ENCODE measurements around the gene SH2D3C.

The SH2D3C gene

DNA sequence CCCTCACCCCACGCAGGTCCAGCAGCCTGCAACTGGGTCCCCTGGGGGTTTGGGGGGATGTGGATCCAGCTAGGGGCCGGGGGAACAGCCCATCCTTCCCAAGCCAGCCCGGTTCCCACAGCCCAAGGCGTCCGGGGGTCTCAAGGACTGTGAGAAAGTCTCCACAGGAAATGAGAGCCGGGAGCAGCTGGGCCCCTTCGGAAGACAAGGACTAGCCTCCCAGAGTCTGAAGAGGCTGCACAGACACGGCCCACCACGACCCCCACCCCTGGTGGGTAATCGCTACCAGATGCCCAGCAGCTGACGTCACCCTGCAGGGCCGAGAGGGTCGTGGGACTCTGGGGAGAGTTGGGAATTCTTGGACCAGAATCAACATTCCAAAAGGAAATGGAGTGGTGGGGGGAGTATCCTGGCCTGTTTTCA lies 10.5 kb downstream of the SH2D3C start:
- H3K27ac Mint-ChIP-seq: peak overlapping the region; percentile 89 to 99 (median 95)
- peaks cover 11% of the 10 kb centered on the region for H3K36me3 Mint-ChIP-seq (ENCODE audit: low read depth)
- TF ChIP-seq, protein P1, sequence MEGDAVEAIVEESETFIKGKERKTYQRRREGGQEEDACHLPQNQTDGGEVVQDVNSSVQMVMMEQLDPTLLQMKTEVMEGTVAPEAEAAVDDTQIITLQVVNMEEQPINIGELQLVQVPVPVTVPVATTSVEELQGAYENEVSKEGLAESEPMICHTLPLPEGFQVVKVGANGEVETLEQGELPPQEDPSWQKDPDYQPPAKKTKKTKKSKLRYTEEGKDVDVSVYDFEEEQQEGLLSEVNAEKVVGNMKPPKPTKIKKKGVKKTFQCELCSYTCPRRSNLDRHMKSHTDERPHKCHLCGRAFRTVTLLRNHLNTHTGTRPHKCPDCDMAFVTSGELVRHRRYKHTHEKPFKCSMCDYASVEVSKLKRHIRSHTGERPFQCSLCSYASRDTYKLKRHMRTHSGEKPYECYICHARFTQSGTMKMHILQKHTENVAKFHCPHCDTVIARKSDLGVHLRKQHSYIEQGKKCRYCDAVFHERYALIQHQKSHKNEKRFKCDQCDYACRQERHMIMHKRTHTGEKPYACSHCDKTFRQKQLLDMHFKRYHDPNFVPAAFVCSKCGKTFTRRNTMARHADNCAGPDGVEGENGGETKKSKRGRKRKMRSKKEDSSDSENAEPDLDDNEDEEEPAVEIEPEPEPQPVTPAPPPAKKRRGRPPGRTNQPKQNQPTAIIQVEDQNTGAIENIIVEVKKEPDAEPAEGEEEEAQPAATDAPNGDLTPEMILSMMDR (IDR thresholded peaks at IDR 0.05; ENCODE audit: unreplicated experiment in 3 of 3): no peak
- H3K9me3 Mint-ChIP-seq: no peaks in the 10 kb centered on the region
- H3K4me3 Mint-ChIP-seq: peak overlapping the region; percentile 31 to 67 (median 63)
- H3K27me3 Mint-ChIP-seq (ENCODE audit: low read depth): peaks cover 4% of the 10 kb centered on the region
- H3K4me1 Mint-ChIP-seq: peaks cover 41% of the 10 kb centered on the region

DNA sequence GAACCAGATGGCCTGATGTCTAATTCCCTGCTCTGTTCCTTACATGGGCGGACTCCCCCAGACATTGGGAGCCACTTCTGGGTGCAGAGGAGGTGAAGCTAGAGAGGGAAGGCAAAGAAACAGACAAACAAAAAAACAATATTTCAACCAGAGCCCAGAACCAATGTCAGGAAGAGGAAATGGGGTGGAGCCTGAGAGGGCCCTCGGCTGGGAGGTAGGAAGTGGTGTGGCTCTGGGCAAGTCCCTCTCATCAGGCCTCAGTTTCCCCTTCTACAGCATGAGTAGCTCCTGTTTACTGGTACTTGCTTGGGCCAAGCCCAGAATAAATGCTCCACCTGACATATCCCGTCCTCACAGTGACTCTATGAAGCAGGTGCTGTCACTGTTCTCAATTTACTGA lies 11.1 kb downstream of the SH2D3C start:
- peaks cover 6% of the 10 kb centered on the region for H3K27me3 Mint-ChIP-seq (ENCODE audit: low read depth)
- H3K4me3 Mint-ChIP-seq: peak overlapping the region; percentile 34 to 66 (median 35)
- H3K4me1 Mint-ChIP-seq: peaks cover 41% of the 10 kb centered on the region
- peaks cover 11% of the 10 kb centered on the region for H3K36me3 Mint-ChIP-seq (ENCODE audit: low read depth)
- peak overlapping the region; percentile 89 to 99 (median 95) for H3K27ac Mint-ChIP-seq
- H3K9me3 Mint-ChIP-seq: no peaks in the 10 kb centered on the region
- TF ChIP-seq, protein P1 (IDR thresholded peaks at IDR 0.05; ENCODE audit: unreplicated experiment in 3 of 3): no peak

DNA sequence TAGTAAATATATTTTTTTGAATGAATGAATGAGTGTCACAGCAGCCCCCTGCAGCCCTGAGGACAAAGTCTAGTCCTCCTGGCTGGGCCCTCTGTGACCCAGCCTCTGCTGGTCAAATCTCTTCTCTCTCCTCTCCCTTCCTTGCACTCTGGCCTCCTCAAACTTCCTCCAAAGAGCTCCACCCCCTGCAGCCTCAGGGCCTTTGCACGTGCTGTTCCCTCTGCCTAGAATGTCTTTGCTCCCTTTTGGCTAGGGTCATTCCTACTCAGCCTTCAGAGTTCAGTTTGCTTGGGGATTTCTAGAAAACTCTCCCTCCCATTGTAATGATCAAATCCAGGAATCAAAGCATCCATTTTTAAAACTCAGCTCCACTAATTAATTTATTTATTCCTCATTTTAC lies 13.0 kb downstream of the SH2D3C start:
- Mint-ChIP-seq H3K27me3 (ENCODE audit: low read depth) (peaks cover 12% of the 10 kb centered on the region), H3K36me3 (ENCODE audit: low read depth) (peaks cover 11% of the 10 kb centered on the region), H3K9me3 (no peaks in the 10 kb centered on the region), H3K27ac (peak overlapping the region in 2 of 3 experiments; percentile 50 to 78), H3K4me1 (peaks cover 37% of the 10 kb centered on the region), H3K4me3 (peak overlapping the region in 1 of 3 experiments; percentile 34)
- TF ChIP-seq, protein P1 (IDR thresholded peaks at IDR 0.05; ENCODE audit: unreplicated experiment in 3 of 3): no peak

DNA sequence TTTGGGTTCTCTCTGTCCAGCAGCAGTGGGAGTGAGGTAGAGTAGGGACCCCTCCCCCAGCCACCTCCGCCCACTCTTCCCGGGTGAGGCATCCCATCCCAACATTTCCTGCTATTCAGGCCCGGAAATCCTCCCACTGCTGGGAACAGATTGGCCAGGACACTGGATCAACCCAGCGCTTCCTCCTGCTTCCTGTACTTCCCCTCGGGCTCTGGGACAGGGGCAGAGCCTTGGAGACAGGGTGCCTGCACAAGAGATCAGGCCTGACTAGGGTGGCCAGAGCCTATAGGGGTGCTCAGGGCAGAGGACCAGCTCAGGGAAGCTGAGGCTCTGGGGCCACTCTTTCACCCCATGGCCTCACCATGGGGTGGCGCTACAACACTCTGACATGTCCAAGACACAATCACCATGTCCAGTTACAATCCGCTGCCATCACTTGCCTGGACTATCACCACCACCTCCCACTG lies 14.5 kb downstream of the SH2D3C start:
- Mint-ChIP-seq H3K4me1 (peaks cover 30% of the 10 kb centered on the region), H3K36me3 (ENCODE audit: low read depth) (peaks cover 11% of the 10 kb centered on the region), H3K27ac (peak overlapping the region; percentile 73 to 90 (median 86)), H3K9me3 (no peaks in the 10 kb centered on the region), H3K4me3 (no peak overlapping the region), H3K27me3 (ENCODE audit: low read depth) (peaks cover 12% of the 10 kb centered on the region)
- TF ChIP-seq, protein P1 (IDR thresholded peaks at IDR 0.05; ENCODE audit: unreplicated experiment in 3 of 3): peak in 1 of 3 experiments; percentile 19

DNA sequence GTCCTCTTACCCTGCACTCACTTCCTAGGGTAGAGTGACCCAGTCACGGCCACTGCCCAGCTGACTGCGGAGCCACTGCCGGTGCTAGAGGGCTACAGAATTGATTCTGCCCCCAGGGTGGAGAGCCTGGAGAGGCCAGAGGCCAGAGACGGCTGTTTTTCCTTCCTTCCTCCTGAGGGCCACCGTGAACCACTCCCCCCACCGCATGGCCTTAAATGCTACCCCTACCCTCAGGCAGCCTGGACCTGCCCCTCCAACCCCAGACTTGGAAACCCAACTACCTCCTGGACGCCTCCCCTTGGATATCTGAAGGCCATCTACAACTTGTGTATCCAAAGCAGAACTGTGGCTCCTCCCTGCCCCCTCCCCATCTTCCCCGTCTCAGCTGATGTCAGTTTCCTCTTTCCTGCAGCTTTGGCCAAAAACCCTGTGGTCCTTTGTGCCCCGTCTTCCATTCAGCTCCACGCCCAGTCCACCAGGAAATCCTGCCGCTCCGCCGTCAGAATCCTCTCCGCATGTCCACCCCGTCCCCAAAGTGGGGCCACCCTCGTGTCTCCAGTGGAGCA lies 16.3 kb downstream of the SH2D3C start:
- H3K9me3 Mint-ChIP-seq: no peaks in the 10 kb centered on the region
- H3K4me1 Mint-ChIP-seq: peaks cover 15% of the 10 kb centered on the region
- peaks cover 21% of the 10 kb centered on the region for H3K27me3 Mint-ChIP-seq (ENCODE audit: low read depth)
- TF ChIP-seq, protein P1 (IDR thresholded peaks at IDR 0.05; ENCODE audit: unreplicated experiment in 3 of 3): no peak
- H3K4me3 Mint-ChIP-seq: no peak overlapping the region
- peak overlapping the region in 1 of 3 experiments; percentile 46 for H3K27ac Mint-ChIP-seq
- H3K36me3 Mint-ChIP-seq (ENCODE audit: low read depth): peaks cover 11% of the 10 kb centered on the region

DNA sequence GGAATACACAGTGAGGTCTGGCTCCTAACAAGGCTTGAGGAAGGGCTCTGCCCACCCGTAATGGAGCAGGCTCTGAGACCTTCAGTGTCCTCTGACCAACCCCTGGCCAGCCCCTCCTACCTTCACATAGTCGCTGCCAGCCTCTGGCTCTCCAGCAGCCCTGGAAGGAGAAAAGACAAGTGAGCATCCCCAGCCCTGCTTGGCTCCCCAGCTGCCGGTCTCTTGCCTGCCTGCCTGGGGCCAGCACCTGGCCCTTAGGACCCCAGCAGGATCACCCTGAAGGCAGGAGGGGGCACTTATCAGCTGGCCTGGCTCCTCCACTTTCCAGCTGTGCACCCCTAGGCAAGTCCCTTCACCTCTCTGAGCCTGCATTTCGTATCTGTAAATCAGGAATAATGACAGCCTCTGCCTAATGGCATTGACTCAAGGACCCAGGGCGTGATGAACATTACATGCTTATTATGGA lies 16.9 kb downstream of the SH2D3C start:
- H3K4me1 Mint-ChIP-seq: peaks cover 12% of the 10 kb centered on the region
- peaks cover 11% of the 10 kb centered on the region for H3K36me3 Mint-ChIP-seq (ENCODE audit: low read depth)
- no peaks in the 10 kb centered on the region for H3K9me3 Mint-ChIP-seq
- H3K27me3 Mint-ChIP-seq (ENCODE audit: low read depth): peaks cover 27% of the 10 kb centered on the region
- H3K27ac Mint-ChIP-seq: no peak overlapping the region
- TF ChIP-seq, protein P1 (IDR thresholded peaks at IDR 0.05; ENCODE audit: unreplicated experiment in 3 of 3): no peak
- H3K4me3 Mint-ChIP-seq: no peak overlapping the region
